ENCODE results near the gene GRID1. TPM values are rescaled to one million over a fixed set of nuclear protein-coding genes. Genes with fewer than 3 reads are reported as not detected.

The GRID1 gene
- total RNA-seq, 1 donor from 2014 or later = under 0.01 TPM

DNA sequence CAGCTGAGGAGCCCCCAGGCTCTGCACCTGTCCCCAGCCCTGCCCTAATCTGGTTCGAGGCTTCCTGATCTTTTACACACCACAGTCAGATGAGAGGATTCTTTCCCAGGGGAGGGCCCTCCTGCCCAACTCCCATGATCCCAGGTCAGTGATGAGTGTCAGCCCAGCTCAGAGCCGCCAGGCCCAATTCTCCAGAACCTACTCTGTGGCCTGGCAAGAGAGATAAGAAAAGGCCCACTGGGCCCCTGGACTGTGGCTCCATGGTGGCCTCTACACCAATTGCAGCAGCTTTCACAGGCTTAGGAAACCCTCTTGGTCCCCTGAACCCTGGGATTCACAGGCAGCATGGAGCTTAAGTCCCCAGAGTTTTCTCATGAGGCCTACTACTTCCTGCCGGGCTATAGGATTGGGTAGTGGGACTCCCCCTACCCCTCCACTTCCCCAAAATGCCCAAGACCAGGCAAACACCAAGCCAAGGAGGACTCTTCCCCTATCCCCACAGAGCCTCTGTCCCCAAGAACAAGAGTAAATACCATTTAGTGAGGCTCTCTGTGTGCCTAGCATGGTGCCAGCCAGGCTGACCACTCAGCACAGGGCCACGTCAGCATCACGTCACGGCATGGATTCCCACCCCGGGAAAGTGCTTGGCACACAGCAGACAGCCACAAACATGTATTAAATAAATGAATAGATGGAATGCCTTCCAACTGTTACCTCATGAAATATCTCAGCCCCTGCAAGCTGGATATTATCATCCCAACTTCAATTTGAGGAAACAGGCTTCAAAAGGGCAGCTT, 100.0 kb downstream of the GRID1 start:
- no peak for DNase-seq (ENCODE audit: low read depth)
- no peak overlapping the region for H3K4me3 ChIP-seq (ENCODE audit: low read depth, low read length)
- FAIRE-seq = no peak

GRCh38 chr10:86265895-86266259, 100.7 kb downstream of the GRID1 start:
- FAIRE-seq (no peak), DNase-seq (ENCODE audit: low read depth) (no peak)
- H3K36me3 ChIP-seq (ENCODE audit: control insufficient read depth, insufficient read depth, low read length) = no peaks in the 10 kb centered on the region
- no peaks in the 10 kb centered on the region for H3K27me3 ChIP-seq (ENCODE audit: control insufficient read depth, insufficient read depth, low read length)
- no peak overlapping the region for H3K4me3 ChIP-seq (ENCODE audit: low read depth, low read length)
- no peak for TF ChIP-seq CTCF (IDR thresholded peaks at IDR 0.05; ENCODE audit: insufficient read depth, low read length, severe bottlenecking)

More for the DNA sequence above, 100.0 kb downstream of the GRID1 start:
- H3K27me3 ChIP-seq (ENCODE audit: control insufficient read depth, insufficient read depth, low read length) = no peaks in the 10 kb centered on the region
- no peaks in the 10 kb centered on the region for H3K36me3 ChIP-seq (ENCODE audit: control insufficient read depth, insufficient read depth, low read length)
- no peak for TF ChIP-seq CTCF (IDR thresholded peaks at IDR 0.05; ENCODE audit: insufficient read depth, low read length, severe bottlenecking)

DNA sequence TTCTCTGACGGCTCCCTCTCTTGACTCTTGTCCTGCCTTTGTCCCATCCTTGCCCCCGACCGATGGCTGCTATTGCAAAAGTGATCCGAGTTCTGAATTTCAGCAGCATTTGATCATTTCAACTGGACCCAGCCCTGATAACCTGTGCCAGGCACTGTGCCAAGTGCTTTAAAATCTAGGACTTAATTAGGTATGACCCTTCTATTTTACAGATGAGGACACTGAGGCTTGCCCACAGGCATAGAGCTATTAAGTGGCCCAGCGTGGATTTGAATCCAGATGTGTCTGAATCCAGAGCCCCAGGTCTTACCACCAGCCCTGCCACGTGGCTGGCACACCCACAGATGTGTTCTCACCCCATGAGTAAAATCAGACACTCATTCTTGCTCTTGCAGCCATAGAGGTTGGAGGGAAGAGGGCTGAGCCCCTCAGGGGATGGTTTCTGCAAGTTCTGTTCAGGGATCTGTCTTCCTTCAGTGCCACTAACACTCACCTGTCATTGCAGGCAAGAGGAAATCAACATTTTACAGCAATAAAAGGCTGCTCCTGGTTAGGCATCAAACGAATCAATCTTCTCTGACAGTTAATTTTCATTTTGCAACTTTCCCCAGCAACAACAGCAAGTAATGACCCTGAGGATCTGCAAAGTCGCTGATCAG, 101.2 kb downstream of the GRID1 start:
- DNase-seq (ENCODE audit: low read depth) (no peak), FAIRE-seq (no peak)
- TF ChIP-seq CTCF (IDR thresholded peaks at IDR 0.05; ENCODE audit: insufficient read depth, low read length, severe bottlenecking) = no peak
- H3K4me3 ChIP-seq (ENCODE audit: low read depth, low read length) = no peak overlapping the region
- no peaks in the 10 kb centered on the region for H3K36me3 ChIP-seq (ENCODE audit: control insufficient read depth, insufficient read depth, low read length)
- H3K27me3 ChIP-seq (ENCODE audit: control insufficient read depth, insufficient read depth, low read length) = no peaks in the 10 kb centered on the region

DNA sequence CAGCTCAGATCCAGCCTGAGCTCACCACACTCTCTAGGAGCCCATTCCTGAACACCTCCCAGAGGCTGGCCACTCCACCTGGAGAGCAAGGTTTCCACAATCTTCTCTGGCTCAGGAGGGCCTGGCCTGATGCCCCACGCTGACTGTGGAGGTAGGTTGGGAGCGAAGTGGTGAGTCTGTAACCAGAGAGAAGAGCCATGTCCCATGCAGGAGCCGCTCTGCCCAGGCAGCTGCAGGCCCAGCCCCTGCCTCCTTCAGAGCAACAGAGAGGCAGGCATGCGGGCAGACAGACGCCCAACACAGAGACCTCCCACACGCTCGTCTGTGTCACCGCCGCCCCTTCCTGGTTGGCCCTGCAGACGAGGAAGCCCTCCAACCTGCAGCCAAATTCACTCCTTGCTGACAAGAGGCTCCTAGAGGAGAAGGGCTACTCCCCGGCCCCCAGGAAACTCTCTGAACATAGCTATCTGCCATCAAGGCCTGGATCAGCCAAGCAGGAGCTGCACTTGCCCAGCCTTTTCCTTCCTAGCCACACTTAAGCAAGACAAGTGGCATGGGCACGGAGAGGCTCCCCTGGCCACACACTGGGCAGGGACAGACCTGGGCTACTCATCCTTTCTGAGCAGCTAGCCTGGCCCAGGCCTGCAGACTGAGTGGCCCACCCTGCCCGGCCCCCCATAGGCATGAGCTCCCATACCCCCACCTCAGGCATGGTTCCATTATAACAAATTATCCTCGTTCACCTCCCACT, 101.9 kb downstream of the GRID1 start:
- Histone ChIP-seq H3K27me3 (ENCODE audit: control insufficient read depth, insufficient read depth, low read length) (no peaks in the 10 kb centered on the region), H3K4me3 (ENCODE audit: low read depth, low read length) (no peak overlapping the region), H3K36me3 (ENCODE audit: control insufficient read depth, insufficient read depth, low read length) (no peaks in the 10 kb centered on the region)
- no peak for FAIRE-seq
- no peak for TF ChIP-seq CTCF (IDR thresholded peaks at IDR 0.05; ENCODE audit: insufficient read depth, low read length, severe bottlenecking)
- no peak for DNase-seq (ENCODE audit: low read depth)

DNA sequence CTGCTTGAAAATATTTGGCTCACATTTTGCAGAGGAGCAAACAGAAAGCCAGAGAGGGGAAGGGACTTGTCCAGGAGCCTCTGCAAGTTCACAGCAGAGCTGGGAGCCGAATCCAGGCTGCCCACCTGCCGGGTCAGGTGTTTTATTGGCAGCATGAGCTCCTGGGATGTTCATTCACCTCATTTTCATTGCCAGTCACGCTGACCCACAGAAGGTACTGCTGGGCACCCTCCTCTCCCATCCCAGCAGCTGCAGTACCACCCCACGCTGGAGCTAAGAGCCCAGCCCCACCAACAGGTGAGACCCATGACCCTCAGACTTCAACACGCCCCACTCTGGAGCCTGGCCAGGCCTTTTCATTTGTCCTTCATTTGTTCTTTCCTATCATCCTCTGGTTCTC, 102.7 kb downstream of the GRID1 start:
- TF ChIP-seq CTCF (IDR thresholded peaks at IDR 0.05; ENCODE audit: insufficient read depth, low read length, severe bottlenecking) = no peak

More for the DNA sequence above, 102.7 kb downstream of the GRID1 start:
- Histone ChIP-seq H3K36me3 (ENCODE audit: control insufficient read depth, insufficient read depth, low read length) (no peaks in the 10 kb centered on the region), H3K27me3 (ENCODE audit: control insufficient read depth, insufficient read depth, low read length) (no peaks in the 10 kb centered on the region), H3K4me3 (ENCODE audit: low read depth, low read length) (no peak overlapping the region)
- FAIRE-seq = no peak
- no peak for DNase-seq (ENCODE audit: low read depth)

All from bronchial epithelial cell (primary cell).